HG03175 (cell line): ENCODE data around the gene GTSE1.
"Not testable (repeated sequence)": the region's sequence is repeated elsewhere in the genome, so short reads cannot be mapped to it uniquely, and the experiment has no call there.

Experiments
- ATAC-seq: cut with Tn5 transposase; IDR thresholded peaks from one replicate; pipeline ENCODE4 v1.9.1; 2021; ENCODE audit warnings: mild to moderate bottlenecking, moderate library complexity; ENCODE audit not compliant: unreplicated experiment

Gene GTSE1

GRCh38 chr22:46296257-46297150 is at the start of gene GTSE1:
Gene GTSE1 (plus strand): TSS chr22:46296870. CDS start chr22:46297401, 531 bp downstream.
- peak; percentile 96 for ATAC-seq

GRCh38 chr22:46247443-46247975 is 49.2 kb upstream of the GTSE1 start:
- ATAC-seq: no peak

- peak; percentile 80 for ATAC-seq
These were observed 46.5 kb upstream of the GTSE1 start, which contains the start of gene CDPF1 for GRCh38 chr22:46250035-46250782. Gene CDPF1 (minus strand): TSS chr22:46250293. CDS start chr22:46248284, 2,009 bp downstream.

- peak; percentile 11 for ATAC-seq
These were observed 45.9 kb upstream of the GTSE1 start for GRCh38 chr22:46250783-46251125.

GRCh38 chr22:46251266-46251665 is 45.4 kb upstream of the GTSE1 start:
- no peak for ATAC-seq

GRCh38 chr22:46251816-46252380 is 44.8 kb upstream of the GTSE1 start:
- ATAC-seq: no peak

- ATAC-seq: no peak
These were observed 40.2 kb upstream of the GTSE1 start for GRCh38 chr22:46256358-46256958.

GRCh38 chr22:46259374-46259773 is 37.3 kb upstream of the GTSE1 start:
- no peak for ATAC-seq

GRCh38 chr22:46260038-46260437 is 36.6 kb upstream of the GTSE1 start:
- no peak for ATAC-seq

GRCh38 chr22:46262449-46263215 is 34.0 kb upstream of the GTSE1 start:
- no peak for ATAC-seq

- ATAC-seq: no peak
These were observed 33.5 kb upstream of the GTSE1 start, which contains the start of gene PKDREJ for GRCh38 chr22:46263216-46263590. Gene PKDREJ (minus strand): TSS chr22:46263343. CDS start chr22:46263322, 21 bp downstream.

- not testable (repeated sequence) for ATAC-seq
These were observed 32.1 kb upstream of the GTSE1 start for GRCh38 chr22:46264520-46264919.

- ATAC-seq: not testable (repeated sequence)
These were observed 31.0 kb upstream of the GTSE1 start for GRCh38 chr22:46265627-46266026.

GRCh38 chr22:46267431-46268279 is 29.0 kb upstream of the GTSE1 start, which contains the start of gene TTC38:
Gene TTC38 (plus strand): TSS chr22:46268008. CDS start chr22:46268040, 32 bp downstream.
- peak; percentile 81 for ATAC-seq

GRCh38 chr22:46269564-46269963 is 27.1 kb upstream of the GTSE1 start:
- no peak for ATAC-seq

GRCh38 chr22:46272196-46272595 is 24.5 kb upstream of the GTSE1 start:
- ATAC-seq: no peak

- ATAC-seq: no peak
These were observed 23.8 kb upstream of the GTSE1 start for GRCh38 chr22:46272762-46273431.

- no peak for ATAC-seq
These were observed 23.1 kb upstream of the GTSE1 start for GRCh38 chr22:46273432-46274148.
